Suppressor macrophage treated with lipopolysaccharide for 4 hours (primary cell): ENCODE results near the gene STK16.

ENCODE experiments used
- DNase-seq: peaks from one replicate; pipeline ENCODE4 v3.0.0-alpha.2; 2020

STK16 gene

DNA sequence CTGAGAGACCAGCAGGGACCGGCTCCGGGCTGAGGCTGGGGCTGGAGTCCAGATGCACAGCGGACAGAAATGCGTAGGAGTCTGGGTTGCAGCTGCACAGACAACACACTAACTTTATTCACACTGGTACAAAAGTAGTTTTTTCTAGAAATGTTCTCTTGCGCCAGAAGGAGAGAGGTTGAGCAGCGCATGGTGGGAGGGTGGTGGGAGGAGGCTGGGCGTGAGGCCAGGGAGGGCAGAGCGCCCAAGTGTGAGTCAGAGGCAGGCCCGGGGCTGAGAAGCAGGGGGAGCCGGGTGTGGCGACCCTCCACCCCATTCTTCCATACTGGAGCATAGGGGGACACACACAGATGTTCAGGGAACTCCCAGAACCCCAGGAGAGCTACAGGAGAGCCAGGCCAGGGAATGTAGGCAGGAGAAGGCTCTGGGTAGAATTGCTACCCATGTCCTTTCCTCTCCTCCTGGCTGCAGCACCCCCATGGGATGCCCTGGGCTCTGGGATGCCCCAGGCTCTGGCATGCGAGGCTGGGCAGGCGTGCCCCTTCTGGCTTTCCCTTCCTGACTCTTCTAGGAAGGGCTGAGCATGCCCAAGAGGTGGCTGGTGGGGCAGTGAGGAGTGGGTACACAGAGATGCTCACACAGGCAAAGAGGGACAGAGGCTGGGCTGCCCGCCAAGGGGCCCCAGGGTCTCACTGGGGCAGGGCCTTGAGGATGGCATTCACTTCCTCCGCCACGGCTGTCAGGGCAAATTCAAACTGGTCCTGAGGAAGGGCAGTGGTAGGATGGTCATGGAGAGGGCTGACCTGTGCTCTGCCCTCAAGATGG is 44.5 kb downstream of the STK16 start:
- DNase-seq: no peak

DNA sequence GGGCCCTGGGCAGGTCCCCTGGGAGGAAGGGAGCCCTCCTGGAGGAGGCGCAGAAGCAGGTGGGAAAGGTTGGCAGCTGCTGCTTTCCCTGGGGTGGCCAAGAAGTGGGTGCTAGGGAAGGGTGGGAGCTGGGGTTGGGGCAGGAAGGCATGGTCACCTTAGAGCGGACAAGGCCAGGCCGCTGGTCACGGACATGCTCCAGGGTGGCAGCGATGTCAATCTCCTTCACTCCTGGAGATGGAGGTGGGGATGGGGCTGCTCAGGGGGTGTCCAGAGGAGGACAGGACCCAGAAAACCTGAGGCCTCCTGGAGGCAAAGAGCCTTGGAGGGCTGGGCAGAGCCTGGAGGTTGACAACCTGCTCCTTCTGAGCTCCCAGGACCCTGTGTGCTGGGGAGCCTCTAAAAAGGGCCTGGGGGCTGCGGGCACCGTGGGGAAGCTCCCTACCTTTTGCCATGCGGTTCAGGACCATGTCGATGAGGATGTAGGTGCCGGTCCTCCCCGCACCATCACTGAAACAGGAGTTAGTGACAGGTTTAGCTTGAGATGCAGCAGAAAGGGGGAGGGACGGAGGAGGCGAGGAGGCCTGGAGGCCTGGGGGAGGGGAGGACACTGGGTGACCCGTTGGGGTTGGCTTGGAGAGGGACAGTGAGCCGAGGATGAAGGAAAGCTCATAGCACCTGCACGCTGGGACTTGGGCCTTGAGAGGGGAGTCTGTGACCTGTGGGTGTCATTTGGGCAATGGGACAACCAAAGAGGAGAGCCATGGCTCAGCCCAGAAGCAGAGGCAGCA is 45.3 kb downstream of the STK16 start:
- no peak for DNase-seq

DNA sequence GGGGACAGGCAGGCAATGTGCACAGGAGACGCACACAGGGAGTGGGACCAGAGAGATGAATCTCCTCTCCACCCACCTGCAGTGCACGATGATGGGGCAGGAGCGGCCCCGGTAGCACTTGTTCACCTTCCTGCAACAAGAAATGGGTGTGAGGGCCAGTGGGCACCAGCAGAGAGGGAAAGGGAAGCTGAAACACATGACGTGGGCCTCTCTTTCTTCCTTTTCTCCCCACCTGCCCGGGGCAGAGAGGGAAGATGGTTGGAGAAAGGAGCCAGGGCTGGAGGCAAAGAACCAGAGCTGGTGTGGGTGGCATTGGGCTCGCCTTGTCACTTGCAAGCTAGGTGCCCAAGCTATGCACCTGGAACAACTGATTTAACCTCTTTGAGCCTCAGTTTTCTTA is 46.1 kb downstream of the STK16 start:
- DNase-seq: no peak

DNA sequence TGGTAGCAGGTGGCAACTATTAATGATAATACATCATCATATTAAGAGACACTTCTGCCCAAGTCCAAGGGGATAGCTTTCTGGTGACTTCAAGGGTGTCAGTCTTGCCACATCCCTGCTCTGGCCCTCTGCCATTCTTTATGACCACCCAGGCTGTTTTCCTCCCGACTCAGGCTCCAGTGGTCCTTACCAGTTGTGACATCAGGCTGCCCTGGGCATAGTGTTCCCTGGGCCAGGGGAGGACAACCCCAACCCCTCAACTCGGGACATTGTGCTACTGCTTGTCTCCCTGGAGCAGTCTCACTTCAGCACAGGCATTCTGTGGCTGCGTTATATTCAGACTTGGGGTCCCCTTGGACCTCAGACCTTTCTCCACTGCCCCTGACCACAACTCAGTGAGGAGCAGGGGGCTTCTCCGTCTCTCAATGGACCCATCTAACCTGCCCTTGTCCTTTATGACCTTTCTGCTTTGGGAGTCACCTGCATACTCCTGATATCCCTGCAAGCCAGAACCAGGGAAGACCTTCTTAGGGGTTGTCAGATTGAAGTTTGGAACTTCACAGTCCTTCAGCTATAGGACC is 46.7 kb downstream of the STK16 start:
- DNase-seq: no peak

DNA sequence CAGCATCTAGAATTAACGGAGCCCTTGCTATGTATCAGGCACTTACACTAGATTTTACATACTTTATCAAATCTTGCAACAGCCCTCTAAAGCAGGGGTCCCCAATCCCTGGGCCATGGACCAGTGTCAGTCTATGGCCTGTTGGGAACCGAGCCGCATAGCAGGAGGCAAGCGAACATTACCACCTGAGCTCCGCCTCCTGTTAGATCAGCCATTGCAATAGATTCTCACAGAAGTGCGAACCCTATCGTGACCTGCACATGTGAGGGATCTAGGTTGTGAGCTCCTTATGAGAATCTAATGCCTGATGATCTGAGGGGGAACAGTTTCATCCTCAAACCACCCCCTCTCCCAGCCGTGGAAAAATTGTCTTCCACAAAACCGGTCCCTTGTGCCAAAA is 47.3 kb downstream of the STK16 start:
- DNase-seq: no peak

DNA sequence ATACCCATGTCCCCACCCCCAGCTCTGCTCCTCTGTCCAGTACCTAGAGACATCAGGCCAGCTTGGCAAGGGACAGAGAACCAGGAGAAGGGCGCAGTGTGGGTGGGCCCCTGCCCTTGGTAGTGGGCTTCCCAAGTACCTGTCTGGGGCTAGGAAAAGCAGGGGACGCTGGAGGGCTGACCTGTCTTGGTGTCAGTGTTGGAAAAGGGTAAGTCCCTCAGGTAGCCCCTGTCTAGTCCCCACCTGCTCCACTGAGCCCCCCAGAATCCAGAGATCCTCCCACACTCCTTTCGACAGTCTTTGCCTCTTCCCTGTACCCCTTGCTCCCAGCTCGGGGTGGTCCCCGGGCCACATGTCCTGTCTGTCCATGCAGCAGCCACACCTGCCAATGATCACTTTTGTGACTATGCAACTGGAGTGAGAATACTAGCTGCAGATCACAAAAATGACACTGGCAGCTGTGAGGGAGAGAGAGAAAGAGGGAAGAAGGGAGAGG is 48.5 kb downstream of the STK16 start:
- no peak for DNase-seq

DNA sequence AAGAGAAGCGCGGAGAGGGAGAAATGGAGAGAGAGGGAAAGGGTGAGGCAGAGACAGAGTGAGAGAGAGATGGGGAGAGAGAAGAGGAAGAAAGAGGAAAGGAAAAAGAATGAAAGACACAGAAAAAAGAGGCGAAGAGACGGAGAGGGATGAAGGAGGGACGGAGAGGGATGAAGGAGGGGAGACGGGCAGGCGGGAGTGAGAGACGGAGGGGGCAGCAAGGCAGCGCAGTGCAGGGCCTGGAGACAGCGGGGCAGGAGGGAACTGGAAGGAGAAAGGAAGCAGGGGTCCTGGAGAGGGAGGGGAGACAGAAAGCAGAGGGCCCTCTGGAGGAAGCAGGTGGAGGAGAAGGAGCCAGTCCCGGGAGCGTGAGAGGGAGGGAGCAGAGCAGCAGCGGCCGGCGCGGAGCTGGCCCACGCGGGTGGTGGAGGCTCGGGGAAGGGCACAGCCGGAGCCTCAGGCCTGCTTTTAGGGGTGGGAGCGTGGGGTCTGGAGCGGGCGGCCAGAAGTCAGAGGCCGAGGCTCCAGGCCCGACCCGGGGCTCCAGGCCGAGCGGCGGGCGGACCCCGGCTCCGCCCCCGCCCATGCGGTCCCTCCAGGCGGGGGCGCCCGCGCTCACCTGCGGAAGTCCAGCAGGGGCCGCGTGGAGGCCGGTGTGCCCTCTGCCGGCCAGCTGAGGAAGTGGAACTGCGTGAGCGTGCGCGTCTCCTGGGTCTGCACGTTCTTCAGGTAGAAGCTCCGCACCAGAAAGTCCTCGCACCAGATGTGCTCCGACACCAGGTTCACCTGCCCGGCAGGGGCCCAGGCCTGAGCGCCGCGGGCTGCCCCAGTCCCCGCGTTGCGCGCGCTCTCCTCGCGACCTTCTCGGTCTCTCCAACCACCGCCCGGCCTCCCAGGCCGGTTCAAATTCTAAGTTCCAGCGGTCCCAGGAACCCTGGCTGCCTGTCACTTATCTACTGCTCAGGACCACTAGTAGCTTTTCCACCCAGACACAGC is 49.4 kb downstream of the STK16 start:
- DNase-seq: peak; percentile 88

DNA sequence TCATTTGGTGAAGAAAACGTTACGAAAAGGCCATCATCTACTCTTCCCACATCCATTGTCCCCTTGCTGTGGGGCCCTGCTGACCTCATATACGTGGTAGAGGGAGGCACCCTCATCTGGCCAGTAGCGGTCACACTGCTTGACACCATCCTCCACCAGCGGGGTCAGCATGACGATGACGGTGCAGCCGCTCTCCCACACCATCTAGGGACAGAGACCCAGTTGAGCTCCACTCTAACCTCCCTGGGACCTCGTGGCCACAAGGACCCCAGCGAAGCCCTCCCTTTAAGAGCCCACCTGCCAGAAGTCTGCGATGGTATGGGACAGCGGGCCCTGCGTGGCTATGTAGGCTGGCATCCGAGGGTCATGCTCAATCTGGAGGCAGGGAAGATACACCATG is 50.9 kb downstream of the STK16 start:
- no peak for DNase-seq

DNA sequence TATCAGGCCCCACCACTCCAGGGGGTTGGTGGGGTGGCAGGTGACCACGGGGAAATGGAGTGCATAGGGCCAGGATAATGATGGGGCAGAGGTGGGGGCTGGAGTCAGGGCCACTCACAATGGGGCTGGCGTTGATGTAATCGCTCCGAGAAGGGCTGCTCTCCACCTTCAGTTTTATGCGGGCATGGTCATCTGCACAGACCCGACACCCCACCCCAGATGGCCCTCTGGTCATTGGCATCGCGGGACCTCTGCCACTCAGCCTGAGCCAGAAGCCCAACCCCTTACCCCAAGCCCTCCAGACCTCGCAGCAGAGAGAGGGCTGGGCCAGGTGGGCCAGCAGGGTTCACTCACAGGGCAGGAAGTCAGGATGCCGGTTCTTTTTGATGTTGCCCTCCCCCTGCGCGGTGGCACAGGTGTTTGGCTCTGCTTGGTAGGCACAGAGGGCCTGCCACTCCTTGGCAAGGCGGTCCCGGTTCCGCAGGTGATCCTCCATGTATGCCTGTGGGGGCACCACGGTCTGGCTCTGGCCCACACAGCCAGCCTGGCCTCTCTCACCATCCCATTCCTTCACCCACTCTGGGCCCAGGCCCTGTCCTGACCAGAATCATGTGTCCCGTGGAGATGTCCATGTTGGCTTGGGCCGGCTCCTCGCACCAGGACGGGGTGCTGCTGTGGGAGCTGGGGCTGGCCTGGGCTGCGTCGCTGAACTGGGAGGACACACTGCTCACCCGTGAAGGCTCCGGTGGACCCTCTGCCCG is 51.5 kb downstream of the STK16 start:
- no peak for DNase-seq

DNA sequence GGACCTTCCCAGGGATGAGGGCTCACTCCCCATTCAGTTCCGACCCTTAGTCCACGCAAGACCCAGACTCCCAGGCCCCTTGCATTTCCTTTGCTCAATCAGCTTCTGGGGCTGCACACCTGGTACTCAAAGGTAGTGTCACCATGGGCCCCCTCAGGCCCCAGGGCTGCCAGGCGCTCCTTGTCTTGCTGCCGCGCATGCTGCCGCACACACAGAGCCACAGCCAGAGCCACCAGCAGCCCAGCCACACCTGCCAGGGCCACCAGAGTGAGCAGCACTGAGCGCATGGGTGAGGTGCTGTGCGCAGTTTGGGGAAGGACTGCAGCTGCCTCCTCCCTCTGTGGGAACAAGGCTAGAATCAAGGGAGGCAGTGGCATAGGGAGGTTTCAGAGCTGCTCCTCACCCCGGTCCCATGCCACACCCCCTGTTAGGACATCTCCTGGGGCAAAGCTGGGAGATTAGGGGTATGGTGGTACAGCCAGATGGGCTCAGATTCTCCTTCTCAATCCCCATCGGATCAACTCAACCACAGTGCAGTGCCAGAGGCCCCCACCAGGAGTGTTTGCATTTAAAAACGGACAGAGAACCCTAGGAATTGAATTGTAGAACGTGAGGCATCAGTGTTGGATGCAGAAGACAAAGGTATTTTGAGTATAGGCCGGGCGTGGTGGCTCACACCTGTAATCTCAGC is 52.6 kb downstream of the STK16 start:
- DNase-seq: no peak

DNA sequence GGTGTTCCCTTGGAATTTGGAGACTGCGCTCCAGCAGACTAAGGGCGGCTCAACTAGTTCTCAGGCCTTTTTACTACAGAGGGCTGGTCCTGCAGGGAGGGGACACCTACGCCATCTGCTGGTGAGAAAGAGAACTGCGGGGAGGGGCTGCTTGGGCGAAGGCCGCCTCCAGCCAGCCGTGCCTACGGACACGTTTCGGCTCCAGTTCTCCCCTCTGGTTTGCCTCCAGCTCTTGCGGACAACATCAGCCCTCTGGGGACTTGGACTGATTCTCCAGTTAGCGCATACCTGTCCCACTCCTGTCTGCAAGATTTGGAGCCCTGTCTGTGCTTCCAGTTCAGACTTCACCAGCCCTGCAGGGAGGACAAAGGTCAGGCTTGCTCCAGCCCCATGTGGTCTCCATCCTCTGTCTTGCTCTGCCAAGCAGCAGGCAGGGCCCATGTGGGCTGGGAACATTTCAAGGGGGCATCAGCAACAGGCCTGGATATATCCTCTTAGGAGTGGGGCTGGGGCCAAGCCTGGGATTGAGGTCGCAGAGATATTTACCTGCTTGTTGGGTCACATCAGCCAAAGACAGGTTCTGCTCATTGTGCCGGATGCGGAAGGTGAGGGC is 53.6 kb downstream of the STK16 start:
- DNase-seq: peak; percentile 91

DNA sequence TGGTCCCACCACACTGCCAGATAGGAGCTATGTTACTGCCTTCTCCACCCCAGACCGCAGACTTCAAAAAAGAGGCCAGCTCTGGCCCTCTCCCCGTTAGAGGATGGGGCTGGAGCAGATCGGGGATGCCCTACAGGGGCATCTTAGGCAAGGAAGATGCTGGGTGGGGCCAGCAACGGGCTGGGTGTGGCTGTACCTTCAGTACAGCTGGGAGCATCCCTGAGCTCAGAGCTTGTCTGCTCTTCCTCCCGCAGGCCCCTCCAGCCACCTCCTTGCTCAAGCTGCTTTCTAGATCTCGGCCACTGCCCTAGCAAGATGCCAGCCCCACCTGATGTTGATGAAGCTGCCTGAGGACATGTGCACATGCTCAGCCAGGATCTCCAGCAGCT is 54.1 kb downstream of the STK16 start:
- DNase-seq: no peak
